Measurements from ENCODE around the gene UVSSA.
"Not testable (repeated sequence)": the region's sequence is repeated elsewhere in the genome, so short reads cannot be mapped to it uniquely, and the experiment has no call there.

UVSSA gene

DNA sequence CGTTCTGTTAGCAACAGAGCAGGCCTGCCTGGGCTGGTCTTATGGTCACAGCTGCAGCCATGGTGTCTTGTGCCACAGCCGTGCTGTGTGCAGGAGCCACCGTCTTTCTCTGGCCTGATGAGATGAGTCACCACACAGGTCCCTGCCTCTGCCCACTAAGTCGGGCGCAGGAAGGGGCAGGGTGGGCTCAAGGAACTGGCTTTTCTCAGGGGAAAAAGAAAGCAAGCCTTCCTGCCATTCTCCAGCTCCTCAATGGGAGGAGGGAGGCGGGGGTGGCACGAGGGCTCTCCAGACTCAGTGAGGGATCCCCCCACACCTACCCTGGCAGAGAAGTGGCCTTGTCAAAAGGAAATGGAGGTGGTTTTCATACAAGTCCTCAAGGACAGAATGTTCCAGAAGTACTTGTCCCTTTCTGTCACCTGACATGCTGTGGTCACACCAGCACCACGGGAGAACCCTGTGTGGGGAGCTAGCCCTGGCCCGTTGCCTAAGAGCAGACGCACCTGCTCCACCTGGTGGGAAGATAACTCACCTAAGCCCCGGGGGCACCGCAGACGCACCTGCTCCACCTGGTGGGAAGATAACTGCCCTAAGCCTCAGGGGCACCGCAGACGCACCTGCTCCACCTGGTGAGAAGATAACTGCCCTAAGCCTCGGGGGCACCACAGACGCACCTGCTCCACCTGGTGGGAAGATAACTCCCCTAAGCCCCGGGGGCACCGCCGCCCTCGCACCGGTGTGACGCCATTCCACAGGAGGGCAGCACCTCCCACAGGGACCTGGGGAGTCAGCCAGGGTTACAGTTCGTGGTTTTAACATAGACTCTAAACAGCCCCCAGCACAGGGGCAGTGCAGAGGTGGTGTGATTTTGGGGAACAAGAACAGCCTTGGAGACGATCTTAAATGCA, 18.5 kb downstream of the UVSSA start:
- peak; percentile 17 for DNase-seq

DNA sequence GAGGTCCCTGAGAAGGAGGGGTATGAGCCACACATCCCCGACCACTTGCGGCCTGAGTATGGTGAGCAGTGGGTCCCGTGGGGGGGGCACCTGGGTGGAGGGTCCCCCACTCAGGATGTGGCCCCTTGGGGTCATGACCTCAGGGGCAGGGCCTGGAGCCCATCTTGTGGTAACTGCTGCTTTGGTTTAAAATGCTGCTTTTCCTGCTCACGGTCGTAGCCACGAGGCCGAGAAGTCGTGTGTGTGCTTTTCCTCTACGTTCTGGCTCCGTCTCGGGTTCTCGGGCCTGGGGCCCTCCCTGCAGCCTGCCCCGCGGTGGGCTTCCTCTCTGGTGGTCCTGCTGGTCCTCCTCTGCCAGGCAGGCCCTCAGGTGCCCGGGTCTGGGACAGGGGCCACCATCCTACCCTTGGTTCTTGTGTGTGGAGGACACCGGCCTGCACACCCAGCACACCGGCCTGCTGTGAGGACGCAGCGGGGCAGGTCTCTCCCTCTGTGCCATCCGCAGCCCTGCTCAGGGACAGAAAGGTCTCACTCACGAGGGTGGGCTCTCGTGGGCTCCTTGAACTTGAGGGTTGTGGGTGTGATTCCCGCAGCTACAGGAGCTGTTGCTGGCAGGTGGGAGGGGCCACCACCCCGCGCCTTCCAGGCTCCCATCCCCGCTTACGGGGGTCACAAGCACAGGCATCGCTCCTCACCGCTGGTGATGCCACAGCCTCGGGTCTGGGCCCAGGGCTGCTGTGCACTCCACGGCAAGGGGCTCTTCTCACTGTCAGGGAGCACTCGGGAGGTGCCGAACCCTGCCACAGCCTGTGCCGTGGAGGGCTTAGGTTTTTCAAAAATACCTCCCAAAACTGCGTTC, 19.6 kb downstream of the UVSSA start:
- no peak for DNase-seq

DNA sequence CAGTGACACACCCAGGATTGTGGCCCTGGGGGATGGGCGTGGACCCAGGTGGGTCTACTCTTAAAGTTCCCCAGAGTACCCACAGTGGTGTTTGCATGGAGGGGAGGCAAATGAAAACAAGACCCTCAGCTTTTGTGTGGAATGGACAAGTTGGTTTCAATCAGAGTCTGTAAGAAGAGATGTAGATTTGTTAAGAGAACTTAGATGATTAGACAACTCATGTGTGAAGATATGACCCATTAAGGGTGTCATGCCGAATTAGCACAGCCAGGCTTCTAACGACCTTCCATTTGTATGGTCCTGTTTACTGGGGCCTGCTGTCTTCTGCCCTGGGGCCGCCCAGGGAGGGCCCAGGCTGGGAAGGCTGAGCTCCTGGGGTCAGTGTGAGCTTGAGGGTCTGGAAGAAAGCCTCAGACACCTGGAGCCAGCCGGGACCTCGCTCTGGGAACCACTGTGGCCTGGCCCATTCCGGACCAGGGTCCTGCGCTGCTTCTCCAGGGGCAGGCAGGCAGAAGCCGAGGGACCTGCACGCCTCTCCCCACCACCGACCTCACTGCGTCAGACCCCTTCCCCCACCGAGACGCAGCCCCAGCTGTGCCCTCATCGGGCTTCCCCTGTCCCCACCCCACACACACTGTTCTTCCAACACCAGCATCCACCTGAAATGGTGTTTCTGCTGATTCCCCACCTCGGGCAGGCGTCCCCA, 20.4 kb downstream of the UVSSA start:
- DNase-seq: peak; percentile 15

DNA sequence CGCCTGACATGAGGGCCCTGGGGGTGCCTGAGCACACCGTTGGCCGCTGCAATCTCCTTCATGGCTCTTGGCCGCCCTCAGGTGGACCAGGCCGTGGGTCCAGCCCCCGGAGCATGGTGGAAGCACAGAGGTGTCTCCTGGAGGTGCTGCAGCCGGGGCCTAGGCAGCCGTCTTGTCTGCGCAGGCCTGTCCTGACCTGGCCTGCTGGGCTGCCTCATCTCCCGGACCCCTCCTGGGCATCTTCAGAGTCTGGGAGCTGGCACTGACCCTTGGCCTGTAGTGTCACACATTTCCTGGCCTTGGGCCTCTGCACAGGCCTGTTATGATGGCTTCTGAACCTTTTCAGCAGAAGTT, 20.9 kb downstream of the UVSSA start:
- peak; percentile 27 for DNase-seq

DNA sequence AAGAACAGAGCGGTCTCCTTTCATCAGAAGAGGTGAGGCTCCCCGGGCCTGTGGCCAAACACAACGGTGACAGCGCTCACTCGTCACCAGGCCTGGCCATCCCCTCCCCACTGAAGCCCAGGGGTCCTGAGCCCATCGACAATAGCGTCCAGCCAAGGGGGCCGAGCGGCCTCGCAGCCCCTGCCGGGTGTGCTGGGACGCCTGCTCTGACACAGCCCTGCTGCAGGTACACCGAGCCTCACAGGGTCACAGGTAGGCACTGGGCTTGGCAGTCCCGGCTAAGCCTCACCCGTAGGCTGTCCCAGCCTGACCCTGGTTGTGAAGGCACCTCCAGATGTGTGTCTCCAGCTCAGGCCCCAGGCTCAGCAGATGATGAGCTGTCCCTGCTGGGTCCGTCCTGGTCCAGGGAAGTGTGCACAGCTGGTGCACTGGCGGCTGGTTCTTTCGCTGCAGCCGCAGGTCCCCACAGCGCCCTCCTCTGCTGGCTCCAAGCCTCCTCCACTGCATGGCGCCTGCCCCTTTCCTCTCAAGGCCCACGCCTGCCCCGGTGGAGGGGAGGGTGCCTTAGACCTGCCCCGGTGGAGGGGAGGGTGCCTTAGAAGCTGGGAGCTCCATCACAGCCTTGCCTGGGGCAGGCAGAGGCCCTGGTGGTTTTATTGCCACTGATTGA, 21.5 kb downstream of the UVSSA start:
- no peak for DNase-seq

DNA sequence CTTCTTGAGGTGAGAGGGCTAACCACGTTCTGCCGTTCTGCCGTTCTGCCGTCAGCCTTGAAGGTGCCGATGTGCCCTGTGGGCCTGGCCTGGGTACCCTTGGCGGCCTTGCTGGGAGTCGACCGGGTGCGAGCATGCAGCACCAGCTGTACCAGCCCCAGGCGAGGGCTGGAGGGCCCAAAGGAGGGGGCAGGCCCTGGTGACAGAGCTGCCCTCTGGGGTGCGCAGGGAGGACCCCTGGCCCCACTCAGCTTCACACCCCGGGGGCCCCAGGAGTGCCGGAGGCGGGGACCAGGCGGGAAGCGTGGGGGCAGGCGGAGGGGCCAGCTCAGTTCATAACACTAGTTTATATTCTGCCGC, 22.1 kb downstream of the UVSSA start:
- DNase-seq: no peak

DNA sequence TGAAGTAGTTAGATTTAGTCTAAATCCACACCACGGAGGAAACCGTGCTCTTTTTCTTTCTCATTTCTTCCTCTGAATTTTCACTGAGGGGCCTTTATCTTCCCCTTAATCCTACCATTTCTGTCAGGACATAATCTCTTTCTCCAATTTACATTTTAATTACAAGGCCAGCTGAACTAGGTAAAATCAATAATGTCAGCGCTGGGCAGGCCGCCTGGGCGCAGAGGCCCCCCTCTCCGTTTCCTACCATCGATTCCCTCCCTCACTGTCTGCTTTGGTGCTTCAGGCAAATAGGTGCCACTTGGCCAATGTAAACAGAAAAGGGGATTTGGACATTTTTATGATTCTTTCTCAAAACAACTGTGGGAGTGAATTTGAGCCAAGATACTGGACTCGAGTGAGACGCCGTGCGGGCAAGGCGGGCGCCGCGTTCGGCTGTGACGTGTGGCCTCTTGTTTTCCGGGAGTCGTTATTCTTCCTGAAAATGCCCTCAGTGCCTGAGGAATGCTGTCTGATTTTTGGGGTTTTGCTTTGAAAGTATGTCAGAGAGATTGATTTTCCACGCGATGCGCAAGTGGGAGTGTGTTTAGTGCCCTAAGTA, 22.6 kb downstream of the UVSSA start:
- no peak for DNase-seq

DNA sequence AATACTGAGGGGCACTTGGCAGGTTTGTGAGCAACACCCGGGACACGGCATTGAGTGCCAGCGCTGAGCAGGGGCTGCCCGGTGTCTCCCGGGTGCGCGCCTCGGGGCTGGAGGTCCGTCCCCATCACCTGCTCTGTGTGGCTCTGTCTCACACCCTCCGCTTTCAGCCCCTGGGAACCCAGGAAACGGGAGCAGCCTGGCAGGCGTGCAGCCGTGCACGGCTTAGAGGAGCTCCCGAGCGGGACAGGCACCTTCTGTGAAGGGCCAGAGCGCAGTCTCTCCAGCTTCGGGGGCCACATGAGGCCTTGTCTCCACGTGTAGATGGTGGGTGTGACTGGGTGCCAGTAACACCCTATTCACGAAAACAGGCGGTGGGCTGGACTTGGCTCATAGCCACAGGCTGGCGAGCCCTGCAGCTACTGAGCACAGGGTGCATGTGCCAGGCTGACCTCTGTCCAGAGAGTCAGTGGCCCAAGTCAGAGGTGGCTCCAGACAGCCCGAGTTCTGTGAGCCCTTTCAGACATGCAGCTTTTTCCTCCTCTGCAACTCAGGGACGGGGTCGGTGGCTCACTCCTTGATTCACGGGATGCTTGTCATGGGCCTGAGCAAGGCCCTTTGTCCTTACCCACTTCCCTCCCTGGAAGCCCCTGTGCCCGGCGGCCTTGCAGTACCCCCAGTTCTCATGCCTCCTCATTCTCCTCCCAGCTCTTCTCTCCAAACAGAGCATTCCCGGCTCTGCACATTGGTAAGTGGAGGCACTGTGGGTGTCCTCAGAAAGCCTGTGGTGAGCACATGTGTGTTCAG, 23.5 kb downstream of the UVSSA start:
- peak; percentile 25 for DNase-seq

DNA sequence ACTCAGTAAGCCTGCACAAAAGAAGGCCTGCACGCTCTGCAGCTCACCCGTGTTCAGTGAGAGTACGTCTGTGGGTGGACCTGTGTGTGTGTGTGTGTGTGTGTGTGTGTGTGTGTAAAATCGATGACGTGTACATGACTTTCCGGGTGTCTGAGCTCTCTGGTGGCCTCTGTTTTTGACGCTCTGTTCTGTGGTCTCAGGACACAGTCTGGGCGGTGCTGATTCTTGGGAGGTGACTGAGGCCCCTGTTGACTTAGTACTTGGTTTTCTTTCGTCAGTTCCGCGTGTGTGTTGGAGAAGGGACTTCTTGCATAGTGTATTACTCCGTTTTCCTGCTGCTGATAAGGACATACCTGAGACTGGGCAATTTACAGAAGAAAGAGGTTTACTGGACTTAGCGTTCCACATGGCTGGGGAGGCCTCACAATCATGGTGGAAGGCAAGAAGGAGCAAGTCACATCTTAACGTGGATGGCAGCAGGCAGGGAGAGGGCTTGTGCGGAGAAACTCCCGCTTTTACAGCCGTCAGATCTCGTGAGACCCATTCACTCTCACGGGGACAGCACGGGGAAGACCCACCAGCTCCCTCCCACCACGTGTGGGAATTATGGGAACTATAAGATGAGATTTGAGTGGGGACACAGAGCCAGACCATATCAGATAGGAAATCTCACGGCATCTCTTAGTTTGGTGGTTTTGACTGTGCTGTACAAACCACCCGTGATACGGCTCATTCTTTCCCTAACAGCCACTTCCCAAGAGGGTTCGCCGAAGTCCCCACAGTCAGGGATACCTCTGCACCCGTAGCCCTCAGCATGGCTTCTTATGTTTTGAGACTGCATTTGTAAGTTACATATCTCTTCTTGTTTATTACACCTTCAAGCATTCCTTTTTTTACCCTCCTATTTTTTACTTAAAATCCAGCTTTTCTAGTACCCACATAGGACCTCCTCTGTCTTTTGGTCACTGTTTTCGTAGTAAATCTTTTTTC, 24.5 kb downstream of the UVSSA start:
- DNase-seq: no peak

DNA sequence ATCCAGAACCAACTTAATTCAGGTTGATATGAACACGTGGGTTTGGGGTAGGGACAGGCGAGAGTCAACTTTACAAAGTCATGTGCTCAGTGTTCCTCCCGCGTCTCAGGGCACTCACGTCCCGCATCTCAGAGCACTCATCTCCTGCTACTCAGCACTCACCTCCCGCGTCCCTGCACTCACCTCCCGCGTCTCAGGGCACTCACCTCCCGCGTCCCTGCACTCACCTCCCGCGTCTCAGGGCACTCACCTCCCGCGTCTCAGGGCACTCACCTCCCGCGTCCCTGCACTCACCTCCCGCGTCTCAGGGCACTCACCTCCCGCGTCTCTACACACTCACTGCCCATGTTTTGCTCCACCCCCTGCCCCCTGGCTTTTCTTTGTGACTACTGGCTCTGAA, 25.6 kb downstream of the UVSSA start:
- DNase-seq: not testable (repeated sequence)

DNA sequence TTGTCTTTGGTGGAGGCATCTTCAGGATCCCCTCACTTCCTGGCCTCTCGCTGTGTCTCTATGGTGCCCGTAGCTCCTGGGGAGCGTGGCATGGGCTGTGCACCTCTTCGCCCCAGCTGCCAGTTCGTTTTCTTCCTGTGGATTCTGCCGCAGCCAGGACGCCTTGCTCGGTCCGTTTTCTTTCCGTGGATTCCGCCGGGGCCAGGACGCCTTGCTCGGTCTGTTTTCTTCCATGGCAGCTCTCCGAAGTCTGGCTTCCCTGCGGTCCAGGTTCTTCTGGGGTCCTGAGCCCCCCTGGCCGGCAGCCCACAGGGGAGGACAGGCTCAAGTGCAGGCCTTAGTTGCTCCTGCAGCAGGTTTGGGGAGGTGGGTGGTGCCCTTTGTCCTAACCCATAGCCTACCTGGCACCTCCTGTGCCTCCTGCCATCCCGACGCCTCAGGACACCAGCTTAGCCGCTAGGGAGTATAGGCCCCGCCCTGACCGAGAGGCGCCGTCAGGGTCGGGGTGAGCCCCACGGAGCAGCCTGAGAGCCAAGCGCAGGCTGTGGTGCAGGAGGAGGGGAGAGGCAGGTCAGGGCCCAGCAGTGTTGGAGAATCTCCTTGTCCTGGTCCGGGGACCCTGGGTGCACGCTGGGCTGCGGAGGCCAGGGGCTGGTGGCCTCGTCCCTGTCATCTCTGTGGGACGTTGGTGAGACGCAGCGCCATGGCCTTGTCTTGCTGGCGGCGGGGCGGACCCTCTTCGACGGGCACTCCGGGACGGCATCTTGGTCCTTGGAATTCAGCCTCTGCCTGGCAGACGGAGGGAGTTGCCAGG, 27.1 kb downstream of the UVSSA start:
- DNase-seq: peak; percentile 23

DNA sequence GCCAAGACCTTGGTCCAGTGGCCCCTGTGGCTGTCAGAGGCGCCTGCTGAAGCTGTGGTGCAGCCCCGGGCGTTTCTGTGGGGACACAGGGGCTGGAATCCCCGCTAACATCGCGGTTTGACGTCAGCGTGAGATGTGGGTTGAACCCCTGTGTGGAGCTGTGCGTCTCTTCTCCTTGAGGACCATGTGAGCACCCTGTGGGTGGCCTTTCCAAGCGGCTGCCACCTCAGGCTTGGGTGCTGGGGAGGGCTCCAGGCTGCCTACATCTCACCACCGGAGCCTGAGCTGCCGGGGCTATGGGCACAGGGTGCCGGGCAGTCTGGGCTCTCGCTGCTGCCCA, 27.7 kb downstream of the UVSSA start:
- peak; percentile 12 for DNase-seq

DNA sequence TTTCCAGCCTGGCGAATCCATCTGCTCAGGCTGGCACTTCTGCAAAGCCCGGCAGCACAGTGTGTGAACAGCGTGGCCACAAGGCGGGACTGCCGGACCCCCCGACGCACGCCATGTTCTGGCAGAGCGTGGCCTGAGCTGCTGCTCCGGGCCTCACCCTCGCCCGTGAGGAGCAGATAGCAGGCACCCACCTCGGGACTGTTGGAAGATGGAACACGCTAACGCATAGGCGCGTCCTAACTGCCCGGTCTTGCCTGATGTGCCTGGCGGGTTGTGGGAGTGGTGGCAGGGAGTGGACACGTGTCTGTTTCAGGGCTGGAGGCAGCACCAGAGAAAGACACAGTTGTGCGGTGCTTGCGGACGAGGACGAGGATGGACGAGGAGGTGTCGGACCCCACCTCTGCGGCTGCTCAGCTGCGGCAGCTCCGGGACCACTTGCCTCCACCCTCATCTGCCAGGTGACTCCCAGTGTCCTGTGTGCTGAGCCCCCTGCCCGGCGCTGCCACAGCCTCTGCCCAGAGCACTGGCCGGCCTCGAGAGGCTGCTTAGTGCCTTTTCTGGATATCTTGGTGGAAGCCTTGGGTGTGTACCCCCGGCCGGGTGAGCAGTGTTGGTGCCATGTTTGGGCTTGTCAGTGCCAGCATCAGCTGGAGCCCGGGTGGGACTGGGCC, 28.2 kb downstream of the UVSSA start:
- DNase-seq: peak; percentile 14

DNA sequence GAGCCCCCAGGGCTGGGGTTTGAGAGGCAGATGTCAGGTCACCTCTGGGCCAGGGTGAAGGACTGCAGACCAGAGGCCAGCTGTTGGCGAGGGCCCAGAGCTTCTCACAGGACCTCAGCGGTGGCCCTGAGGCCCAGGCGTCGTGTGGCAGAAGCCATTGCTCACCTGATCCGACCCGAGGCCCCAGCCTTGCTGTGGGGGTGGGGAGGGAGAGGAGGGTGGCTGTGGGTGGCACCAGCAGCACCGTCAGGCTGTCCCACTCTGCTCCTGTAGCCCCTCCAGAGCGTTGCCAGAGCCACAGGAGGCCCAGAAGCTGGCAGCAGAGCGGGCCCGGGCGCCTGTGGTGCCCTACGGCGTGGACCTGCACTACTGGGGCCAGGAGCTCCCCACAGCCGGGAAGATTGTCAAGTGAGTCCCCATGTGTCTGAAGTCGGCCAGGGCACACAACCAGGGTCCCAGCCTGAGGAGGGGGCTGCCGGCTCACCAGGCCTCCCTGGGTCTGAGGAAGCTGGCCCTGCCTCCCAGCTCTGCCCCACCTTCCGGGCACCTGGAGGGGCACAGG, 28.8 kb downstream of the UVSSA start:
- DNase-seq: peak; percentile 13

DNA sequence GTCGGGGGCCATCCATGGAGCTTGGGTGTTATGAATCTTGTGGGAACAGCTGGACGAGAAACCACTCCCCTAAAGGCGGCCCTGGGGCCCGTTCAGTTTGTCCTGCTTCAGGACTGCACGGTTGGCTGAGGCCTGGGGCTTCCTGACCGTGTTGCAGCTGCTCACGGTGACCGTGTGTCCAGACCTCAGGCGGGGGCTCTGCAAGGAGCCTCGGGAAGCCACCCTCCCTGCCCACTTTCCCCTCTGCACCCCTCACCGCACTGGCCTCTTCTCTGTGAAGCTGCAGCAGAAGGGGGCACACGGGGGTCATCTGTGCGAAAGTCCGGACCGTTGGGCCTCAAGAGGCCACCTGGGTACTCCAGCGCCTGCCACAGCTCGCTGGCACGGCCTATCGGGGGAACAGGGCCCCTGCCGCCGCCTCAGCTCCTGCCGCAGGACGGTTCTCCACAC, 29.4 kb downstream of the UVSSA start:
- DNase-seq: no peak

DNA sequence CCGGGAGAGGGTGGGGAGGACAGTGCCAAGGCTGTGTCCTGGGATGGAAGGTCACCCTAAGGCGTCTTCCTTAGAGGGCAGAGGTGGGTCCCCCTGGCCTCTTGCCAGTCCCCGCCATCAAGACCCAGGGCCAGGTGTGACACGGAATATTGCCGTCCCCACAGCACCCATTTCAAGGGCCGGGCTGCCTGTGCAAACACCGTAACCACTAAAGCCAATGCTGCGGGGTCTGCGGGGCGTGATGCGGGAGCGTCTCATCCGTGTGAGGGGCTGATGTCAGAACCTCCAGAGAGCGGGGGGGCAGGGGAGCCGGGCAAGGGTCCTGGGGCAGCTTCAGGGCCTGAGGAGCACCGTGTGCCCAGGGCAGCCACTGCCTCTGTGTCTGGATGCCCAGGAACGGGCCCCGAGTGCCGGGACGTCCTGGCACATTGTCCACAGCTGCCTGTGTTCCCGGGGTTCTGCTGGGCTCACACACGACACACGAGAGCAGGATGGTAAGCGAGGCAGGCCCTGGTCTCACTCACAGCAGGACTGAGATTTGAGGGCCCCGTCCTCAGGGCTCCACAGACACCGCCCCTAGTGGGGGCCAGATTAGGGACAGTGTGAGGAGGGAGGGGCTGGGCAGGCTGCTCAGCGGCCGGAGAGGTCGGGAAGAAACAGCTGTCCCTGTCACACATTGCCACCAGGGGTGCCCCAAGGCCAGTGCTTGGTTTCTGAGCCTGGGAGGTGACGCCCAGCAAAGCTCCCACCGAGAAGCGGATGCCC, 30.0 kb downstream of the UVSSA start:
- DNase-seq: peak; percentile 38

DNA sequence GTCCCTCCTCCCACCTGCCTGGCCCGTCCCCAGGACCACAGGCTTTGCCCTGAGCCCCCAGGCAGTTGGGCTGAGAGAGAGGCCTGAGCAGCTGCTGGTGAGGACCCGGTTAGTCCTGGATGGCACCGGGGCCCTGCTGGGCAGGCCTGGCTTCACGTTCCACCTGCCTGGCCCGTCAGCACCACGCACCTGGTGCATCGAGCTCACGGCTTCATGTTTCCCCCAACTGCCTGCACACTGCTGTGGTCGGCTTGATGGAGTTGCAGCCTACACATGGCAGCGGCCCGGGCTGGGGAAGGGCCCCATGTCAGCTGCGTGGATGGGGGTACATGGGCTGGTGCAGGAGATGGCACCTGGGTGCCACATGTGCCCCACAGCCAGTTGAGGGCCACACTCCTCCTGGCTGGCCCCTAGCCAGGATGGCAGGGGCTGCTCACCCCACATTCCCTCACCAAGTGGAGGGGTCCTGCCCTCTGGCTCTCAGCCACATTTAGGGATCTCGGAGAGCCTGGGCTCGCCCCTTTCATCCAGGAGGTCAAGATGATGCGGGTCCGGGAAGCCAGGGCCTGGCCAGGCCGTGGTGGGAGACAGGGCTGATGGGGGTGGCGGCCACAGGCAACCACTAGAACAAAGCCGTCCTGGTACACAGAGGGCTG, 30.7 kb downstream of the UVSSA start:
- peak; percentile 16 for DNase-seq
